ENCODE measurements around the gene GNAS-AS1.

Gene GNAS-AS1

DNA sequence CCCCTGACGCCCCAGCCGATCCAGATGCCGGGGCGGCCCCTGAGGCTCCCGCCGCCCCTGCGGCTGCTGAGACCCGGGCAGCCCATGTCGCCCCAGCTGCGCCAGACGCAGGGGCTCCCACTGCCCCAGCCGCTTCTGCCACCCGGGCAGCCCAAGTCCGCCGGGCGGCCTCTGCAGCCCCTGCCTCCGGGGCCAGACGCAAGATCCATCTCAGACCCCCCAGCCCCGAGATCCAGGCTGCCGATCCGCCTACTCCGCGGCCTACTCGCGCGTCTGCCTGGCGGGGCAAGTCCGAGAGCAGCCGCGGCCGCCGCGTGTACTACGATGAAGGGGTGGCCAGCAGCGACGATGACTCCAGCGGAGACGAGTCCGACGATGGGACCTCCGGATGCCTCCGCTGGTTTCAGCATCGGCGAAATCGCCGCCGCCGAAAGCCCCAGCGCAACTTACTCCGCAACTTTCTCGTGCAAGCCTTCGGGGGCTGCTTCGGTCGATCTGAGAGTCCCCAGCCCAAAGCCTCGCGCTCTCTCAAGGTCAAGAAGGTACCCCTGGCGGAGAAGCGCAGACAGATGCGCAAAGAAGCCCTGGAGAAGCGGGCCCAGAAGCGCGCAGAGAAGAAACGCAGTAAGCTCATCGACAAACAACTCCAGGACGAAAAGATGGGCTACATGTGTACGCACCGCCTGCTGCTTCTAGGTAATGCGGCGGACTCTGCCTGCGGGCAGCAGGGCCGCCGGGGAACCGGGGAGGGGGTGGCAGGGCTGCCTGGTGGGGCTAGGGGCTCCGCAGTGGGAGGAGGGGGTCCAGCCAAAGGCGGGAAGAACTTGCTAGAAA lies 4.2 kb upstream of the GNAS-AS1 start:
- no peak for DNase-seq

DNA sequence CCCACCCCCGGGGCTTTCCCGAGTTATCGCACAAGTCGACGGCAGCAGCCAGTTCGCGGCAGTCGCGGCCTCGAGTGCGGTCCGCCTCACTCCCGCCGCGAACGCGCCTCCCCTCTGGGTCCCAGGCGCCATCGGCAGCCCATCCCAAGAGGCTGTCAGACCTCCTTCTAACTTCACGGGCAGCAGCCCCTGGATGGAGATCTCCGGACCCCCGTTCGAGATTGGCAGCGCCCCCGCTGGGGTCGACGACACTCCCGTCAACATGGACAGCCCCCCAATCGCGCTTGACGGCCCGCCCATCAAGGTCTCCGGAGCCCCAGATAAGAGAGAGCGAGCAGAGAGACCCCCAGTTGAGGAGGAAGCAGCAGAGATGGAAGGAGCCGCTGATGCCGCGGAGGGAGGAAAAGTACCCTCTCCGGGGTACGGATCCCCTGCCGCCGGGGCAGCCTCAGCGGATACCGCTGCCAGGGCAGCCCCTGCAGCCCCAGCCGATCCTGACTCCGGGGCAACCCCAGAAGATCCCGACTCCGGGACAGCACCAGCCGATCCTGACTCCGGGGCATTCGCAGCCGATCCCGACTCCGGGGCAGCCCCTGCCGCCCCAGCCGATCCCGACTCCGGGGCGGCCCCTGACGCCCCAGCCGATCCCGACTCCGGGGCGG lies 3.4 kb upstream of the GNAS-AS1 start:
- no peak for DNase-seq

- no peak for DNase-seq
Observed at GRCh38 chr20:58853466-58853865, 2.8 kb upstream of the GNAS-AS1 start.

GRCh38 chr20:58852543-58853271 lies 2.0 kb upstream of the GNAS-AS1 start, which contains the start of gene GNAS:
TSS of gene GNAS (plus strand) at chr20:58852716.
- DNase-seq, result peak; percentile 20

GRCh38 chr20:58851969-58852458 lies 1.3 kb upstream of the GNAS-AS1 start:
- no peak for DNase-seq

- DNase-seq, result no peak
Observed at GRCh38 chr20:58851221-58851968, 693 bp upstream of the GNAS-AS1 start.

GRCh38 chr20:58847463-58847862 lies 3.2 kb downstream of the GNAS-AS1 start:
- no peak for DNase-seq

DNA sequence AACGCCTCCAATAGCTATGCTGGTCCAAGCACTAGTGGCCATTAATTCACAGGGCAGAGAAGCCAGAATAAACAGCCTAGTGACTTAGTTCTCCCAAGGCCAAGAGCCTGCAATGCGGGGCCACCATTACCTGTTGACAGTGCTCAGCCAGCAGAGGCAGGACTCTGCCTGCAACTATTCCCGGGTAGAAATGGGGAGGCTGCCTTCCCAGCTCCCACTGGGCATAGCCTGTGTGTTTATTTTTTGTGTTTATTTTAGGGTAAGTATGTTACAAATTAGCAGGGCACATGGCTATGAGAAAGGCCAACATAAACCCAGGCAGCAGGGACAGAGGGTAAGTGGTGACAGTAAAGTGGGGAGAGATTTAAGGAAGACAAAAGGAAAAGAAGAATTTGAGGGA lies 5.0 kb downstream of the GNAS-AS1 start:
- DNase-seq, result no peak

DNA sequence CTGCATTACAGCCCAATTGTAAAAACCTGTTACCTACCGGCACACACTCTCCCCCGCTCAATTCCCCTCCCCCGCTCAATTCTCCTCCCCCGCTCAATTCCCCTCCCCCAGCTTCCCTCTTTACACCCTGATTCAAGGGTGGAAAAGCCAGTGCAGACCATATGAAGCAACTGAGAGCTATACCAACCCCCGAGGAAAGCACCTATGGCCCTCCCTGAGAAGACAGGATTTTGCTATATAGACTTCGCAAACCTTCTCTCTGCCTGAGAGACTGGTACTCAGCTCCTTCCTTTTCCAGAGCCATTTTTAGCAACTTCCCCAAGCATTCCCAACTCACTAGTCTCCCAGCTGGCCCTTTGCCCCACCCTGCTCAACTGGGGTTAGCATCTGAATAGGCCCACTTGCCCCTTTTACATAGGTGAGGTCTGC lies 7.6 kb downstream of the GNAS-AS1 start:
- no peak for DNase-seq

- DNase-seq, result no peak
Observed at GRCh38 chr20:58842276-58842675, 8.4 kb downstream of the GNAS-AS1 start.

DNA sequence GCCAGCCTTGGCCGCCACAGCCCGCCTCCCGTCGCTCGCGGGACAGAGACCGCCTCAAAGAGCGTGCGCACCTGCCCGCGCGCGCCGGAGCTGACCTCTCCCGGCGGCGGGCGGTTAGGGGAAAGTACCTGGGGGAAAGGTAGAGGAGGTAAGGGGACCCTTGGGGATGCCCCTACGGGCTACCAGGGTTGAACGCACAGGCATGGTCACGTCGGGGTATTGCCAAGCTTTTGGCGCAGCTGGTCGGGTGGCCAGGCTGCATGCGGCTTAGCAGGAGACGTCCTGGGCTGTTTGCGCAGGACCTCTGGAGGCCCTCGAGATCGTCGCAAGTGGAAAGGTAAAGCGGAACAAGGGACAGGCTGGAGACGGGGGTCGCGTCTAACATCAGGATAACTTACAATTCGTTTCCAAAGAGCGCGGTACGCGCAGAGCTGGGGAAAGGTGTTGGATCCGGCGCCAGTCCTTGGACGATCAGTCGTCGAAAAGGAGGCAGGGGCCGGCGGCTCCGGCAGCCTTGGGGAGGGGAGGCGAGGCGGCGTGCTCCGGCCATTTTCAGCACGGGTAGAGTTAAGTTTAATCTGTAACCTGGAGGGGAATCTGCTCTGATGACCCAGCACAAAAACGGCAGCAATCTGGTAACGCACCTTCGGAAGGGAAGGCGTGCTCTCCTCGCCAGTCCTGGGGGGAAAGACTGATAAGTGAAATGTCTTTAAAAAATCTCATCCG lies 9.0 kb downstream of the GNAS-AS1 start:
- DNase-seq, result no peak

- no peak for DNase-seq
Observed at GRCh38 chr20:58840816-58841538, 9.7 kb downstream of the GNAS-AS1 start.

GRCh38 chr20:58839991-58840747 lies 10.5 kb downstream of the GNAS-AS1 start:
- no peak for DNase-seq

DNA sequence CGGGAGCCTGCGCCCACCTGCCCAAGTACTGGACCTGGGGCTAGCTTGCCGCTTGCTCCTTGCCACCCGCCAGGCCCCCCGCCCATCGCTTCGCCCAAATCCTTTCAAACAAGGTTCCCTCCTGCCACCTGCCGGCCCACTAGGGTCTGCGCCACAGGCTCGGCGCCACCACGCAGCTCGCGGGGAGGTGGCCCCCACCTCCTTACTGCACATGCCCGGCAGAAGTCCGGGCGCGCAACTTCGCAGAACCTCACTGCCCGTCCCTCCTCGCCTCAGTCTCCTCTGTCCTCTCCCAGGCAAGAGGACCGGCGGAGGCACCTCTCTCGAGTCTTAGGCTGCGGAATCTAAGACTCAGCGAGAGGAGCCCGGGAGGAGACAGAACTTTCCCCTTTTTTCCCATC lies 11.2 kb downstream of the GNAS-AS1 start:
- DNase-seq, result peak; percentile 24

GRCh38 chr20:58838174-58838573 lies 12.5 kb downstream of the GNAS-AS1 start:
- DNase-seq, result no peak

- DNase-seq, result no peak
Observed at GRCh38 chr20:58837717-58838116, 13.0 kb downstream of the GNAS-AS1 start.

DNA sequence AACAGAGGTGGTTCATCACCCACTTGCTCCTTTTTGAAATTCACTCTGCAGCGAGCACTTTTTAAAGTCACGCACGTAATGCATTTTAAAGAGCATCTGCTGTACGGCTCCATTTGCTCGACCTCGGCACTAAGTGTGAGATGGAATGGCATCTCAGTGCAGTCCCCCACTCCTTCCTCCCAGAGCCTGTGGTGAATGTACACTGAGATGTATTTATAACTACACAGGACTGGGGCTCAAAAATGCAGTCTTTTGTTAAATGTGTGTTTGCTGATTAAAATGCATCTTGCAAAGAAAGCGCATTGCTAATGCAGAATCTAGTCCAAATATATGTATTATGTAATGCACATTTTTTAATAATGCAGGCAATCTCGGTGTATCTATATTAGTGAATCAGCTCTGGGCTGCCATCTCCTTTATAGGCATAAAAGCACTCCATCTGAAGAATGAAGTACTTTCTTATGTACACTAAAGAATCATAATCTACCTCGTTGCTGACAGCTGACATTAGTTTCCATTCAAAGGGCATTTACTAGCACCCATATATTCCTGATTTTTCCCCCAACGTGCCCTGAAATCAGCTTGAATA lies 14.0 kb downstream of the GNAS-AS1 start:
- DNase-seq, result no peak

DNA sequence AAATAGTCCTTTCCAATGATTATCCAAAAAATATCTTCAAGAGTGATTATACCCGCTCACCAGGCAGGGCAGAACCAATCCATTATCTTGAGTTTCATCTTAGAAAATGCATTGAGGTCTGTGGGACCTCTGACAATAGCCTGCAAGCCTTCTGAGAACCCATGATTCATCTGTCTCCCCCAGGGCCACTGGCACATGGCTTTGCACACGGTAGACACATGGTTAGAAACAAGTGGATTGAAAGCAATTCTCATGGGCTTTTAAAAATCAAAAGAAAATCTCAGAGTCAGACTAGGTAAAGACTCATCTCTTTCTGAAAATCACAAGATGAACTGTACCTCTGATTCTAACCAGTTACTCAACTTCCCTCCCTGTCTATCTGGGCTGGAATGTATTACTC lies 15.5 kb downstream of the GNAS-AS1 start:
- DNase-seq, result no peak

GRCh38 chr20:58833921-58834320 lies 16.8 kb downstream of the GNAS-AS1 start:
- DNase-seq, result no peak

- no peak for DNase-seq
Observed at GRCh38 chr20:58832457-58832856, 18.2 kb downstream of the GNAS-AS1 start.
